Measurements from ENCODE around the gene PARD3.
"Not testable (repeated sequence)": the region's sequence is repeated elsewhere in the genome, so short reads cannot be mapped to it uniquely, and the experiment has no call there.

Gene PARD3

GRCh38 chr10:34644815-34645214 is 170.3 kb downstream of the PARD3 start:
- not testable (repeated sequence) for H4K12ac ChIP-seq (ENCODE audit: low read depth, low read length); H2BK5ac ChIP-seq (ENCODE audit: low read depth, low read length, poor library complexity); DNase-seq; H2BK12ac ChIP-seq (ENCODE audit: low read length); H3K79me2 ChIP-seq (ENCODE audit: control insufficient read depth, insufficient read depth, low read length, poor library complexity); H2BK120ac ChIP-seq (ENCODE audit: insufficient read depth, low read length, poor library complexity); H3K9ac ChIP-seq (ENCODE audit: low read length); H3K23ac ChIP-seq (ENCODE audit: low read length); H3K27me3 ChIP-seq (ENCODE audit: insufficient read depth, low read length); H3K4ac ChIP-seq (ENCODE audit: low read depth, low read length); H2AFZ ChIP-seq (ENCODE audit: insufficient read depth, low read length, poor library complexity); H3K4me3 ChIP-seq (ENCODE audit: low read depth, low read length); H3K4me2 ChIP-seq (ENCODE audit: low read length); H3K14ac ChIP-seq (ENCODE audit: low read length); H2AK5ac ChIP-seq (ENCODE audit: low read length); H4K91ac ChIP-seq (ENCODE audit: low read depth, low read length); H3K18ac ChIP-seq (ENCODE audit: low read length); H3K4me1 ChIP-seq (ENCODE audit: control insufficient read depth in 1 of 2, insufficient read depth in 2 of 2, low read length in 2 of 2); H3K36me3 ChIP-seq (ENCODE audit: control insufficient read depth in 1 of 2, insufficient read depth in 2 of 2, low read length in 2 of 2); H3K79me1 ChIP-seq (ENCODE audit: low read length); H3K27ac ChIP-seq (ENCODE audit: low read depth, low read length); H3K9me3 ChIP-seq (ENCODE audit: insufficient read depth, low read depth, low read length); H4K8ac ChIP-seq (ENCODE audit: low read depth, low read length)
- no CpG with 5 or more reads among the region's 3 CpGs for WGBS (ENCODE audit: extremely low coverage, insufficient coverage, insufficient read length)

DNA sequence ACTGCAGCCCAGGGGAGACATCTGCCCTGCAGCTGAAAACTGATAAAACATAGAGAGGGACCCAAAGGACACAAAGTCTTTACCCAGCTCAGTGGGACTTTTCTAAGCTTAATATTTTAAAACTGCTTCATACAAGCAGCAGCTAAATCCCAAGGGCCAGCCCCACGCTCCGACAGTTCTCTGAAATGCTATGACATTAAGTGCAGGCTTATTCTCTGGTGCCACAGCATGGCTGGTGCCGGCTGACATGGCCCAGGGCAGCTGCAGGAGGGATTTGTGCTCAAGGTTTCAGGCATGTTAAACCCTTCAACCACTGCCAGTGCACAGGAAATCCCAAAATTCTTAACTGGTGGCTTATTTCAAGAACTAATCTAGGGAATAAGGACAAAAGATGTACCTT is 170.9 kb downstream of the PARD3 start:
- H3K14ac ChIP-seq (ENCODE audit: low read length), result no peak overlapping the region
- H3K9ac ChIP-seq (ENCODE audit: low read length), result no peak overlapping the region
- no peaks in the 10 kb centered on the region for H3K4me1 ChIP-seq (ENCODE audit: control insufficient read depth in 1 of 2, insufficient read depth in 2 of 2, low read length in 2 of 2)
- no peak overlapping the region for H2BK5ac ChIP-seq (ENCODE audit: low read depth, low read length, poor library complexity)
- H3K9me3 ChIP-seq (ENCODE audit: insufficient read depth, low read depth, low read length), result no peaks in the 10 kb centered on the region
- no peak overlapping the region for H2BK120ac ChIP-seq (ENCODE audit: insufficient read depth, low read length, poor library complexity)
- no peak overlapping the region for H2AFZ ChIP-seq (ENCODE audit: insufficient read depth, low read length, poor library complexity)
- H3K23ac ChIP-seq (ENCODE audit: low read length), result no peak overlapping the region
- no peak overlapping the region for H3K4ac ChIP-seq (ENCODE audit: low read depth, low read length)
- no peaks in the 10 kb centered on the region for H3K27me3 ChIP-seq (ENCODE audit: insufficient read depth, low read length)
- DNase-seq, result no peak
- no peak overlapping the region for H3K4me3 ChIP-seq (ENCODE audit: low read depth, low read length)
- H2BK12ac ChIP-seq (ENCODE audit: low read length), result no peak overlapping the region
- no peak overlapping the region for H4K12ac ChIP-seq (ENCODE audit: low read depth, low read length)
- no peak overlapping the region for H4K8ac ChIP-seq (ENCODE audit: low read depth, low read length)
- peaks cover 1% of the 10 kb centered on the region for H3K79me2 ChIP-seq (ENCODE audit: control insufficient read depth, insufficient read depth, low read length, poor library complexity)
- H3K36me3 ChIP-seq (ENCODE audit: control insufficient read depth in 1 of 2, insufficient read depth in 2 of 2, low read length in 2 of 2), result no peaks in the 10 kb centered on the region
- H3K27ac ChIP-seq (ENCODE audit: low read depth, low read length), result no peak overlapping the region
- no peak overlapping the region for H4K91ac ChIP-seq (ENCODE audit: low read depth, low read length)
- no peak overlapping the region for H3K18ac ChIP-seq (ENCODE audit: low read length)
- H3K79me1 ChIP-seq (ENCODE audit: low read length), result no peaks in the 10 kb centered on the region
- H3K4me2 ChIP-seq (ENCODE audit: low read length), result no peak overlapping the region
- WGBS (ENCODE audit: extremely low coverage, insufficient coverage, insufficient read length), result no CpG with 5 or more reads among the region's 3 CpGs
- H2AK5ac ChIP-seq (ENCODE audit: low read length), result no peak overlapping the region

GRCh38 chr10:34643620-34644019 is 171.5 kb downstream of the PARD3 start:
- H3K9me3 ChIP-seq (ENCODE audit: insufficient read depth, low read depth, low read length), result no peaks in the 10 kb centered on the region
- WGBS (ENCODE audit: extremely low coverage, insufficient coverage, insufficient read length), result no CpG with 5 or more reads among the region's 5 CpGs
- no peak overlapping the region for H3K4ac ChIP-seq (ENCODE audit: low read depth, low read length)
- H3K79me1 ChIP-seq (ENCODE audit: low read length), result no peaks in the 10 kb centered on the region
- H2BK12ac ChIP-seq (ENCODE audit: low read length), result no peak overlapping the region
- H3K4me3 ChIP-seq (ENCODE audit: low read depth, low read length), result no peak overlapping the region
- no peak overlapping the region for H2AFZ ChIP-seq (ENCODE audit: insufficient read depth, low read length, poor library complexity)
- H3K18ac ChIP-seq (ENCODE audit: low read length), result no peak overlapping the region
- H3K14ac ChIP-seq (ENCODE audit: low read length), result no peak overlapping the region
- H4K12ac ChIP-seq (ENCODE audit: low read depth, low read length), result no peak overlapping the region
- H3K9ac ChIP-seq (ENCODE audit: low read length), result no peak overlapping the region
- no peaks in the 10 kb centered on the region for H3K36me3 ChIP-seq (ENCODE audit: control insufficient read depth in 1 of 2, insufficient read depth in 2 of 2, low read length in 2 of 2)
- H2BK5ac ChIP-seq (ENCODE audit: low read depth, low read length, poor library complexity), result no peak overlapping the region
- no peak overlapping the region for H3K23ac ChIP-seq (ENCODE audit: low read length)
- no peak overlapping the region for H2AK5ac ChIP-seq (ENCODE audit: low read length)
- H3K27ac ChIP-seq (ENCODE audit: low read depth, low read length), result no peak overlapping the region
- H2BK120ac ChIP-seq (ENCODE audit: insufficient read depth, low read length, poor library complexity), result no peak overlapping the region
- H4K91ac ChIP-seq (ENCODE audit: low read depth, low read length), result no peak overlapping the region
- no peak overlapping the region for H4K8ac ChIP-seq (ENCODE audit: low read depth, low read length)
- H3K4me2 ChIP-seq (ENCODE audit: low read length), result no peak overlapping the region
- no peaks in the 10 kb centered on the region for H3K4me1 ChIP-seq (ENCODE audit: control insufficient read depth in 1 of 2, insufficient read depth in 2 of 2, low read length in 2 of 2)
- H3K27me3 ChIP-seq (ENCODE audit: insufficient read depth, low read length), result no peaks in the 10 kb centered on the region
- H3K79me2 ChIP-seq (ENCODE audit: control insufficient read depth, insufficient read depth, low read length, poor library complexity), result peaks cover 1% of the 10 kb centered on the region
- DNase-seq, result no peak

DNA sequence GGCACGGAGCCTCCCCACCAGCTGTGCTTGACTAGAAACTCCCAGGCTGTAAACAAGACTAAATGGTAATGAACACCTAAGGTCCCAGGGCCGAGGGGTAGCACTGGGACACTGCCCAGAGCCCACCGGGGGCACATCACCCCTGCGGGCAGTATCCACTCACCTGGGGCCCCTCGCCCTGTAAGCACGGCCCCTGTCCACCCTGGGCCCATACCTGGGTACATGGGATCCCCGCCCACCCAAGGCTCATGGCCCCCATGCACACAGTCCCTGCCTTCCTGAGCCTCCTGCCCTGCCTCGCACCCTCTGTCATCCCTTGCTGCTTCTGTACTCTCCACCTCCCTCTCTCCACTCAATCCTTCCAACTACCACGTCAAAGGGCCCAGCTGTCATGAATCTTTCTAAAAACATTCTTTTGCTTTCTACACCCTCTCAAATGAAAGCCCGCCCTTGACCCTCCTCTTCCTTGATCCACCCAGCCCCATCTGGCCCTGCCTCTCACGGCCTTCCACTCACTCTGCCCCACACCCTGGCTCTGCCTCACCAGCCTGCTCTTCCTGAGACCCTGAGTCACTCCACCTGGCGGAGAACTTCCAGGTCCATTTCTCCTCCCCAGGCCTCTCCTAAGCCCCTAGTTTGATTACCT is 173.1 kb downstream of the PARD3 start:
- Histone ChIP-seq H3K79me2 (ENCODE audit: control insufficient read depth, insufficient read depth, low read length, poor library complexity) (no peaks in the 10 kb centered on the region), H3K9ac (ENCODE audit: low read length) (no peak overlapping the region), H2BK12ac (ENCODE audit: low read length) (no peak overlapping the region), H2BK120ac (ENCODE audit: insufficient read depth, low read length, poor library complexity) (no peak overlapping the region), H3K27me3 (ENCODE audit: insufficient read depth, low read length) (no peaks in the 10 kb centered on the region), H4K12ac (ENCODE audit: low read depth, low read length) (no peak overlapping the region), H3K4me2 (ENCODE audit: low read length) (no peak overlapping the region), H4K8ac (ENCODE audit: low read depth, low read length) (no peak overlapping the region), H2AFZ (ENCODE audit: insufficient read depth, low read length, poor library complexity) (no peak overlapping the region), H3K36me3 (ENCODE audit: control insufficient read depth in 1 of 2, insufficient read depth in 2 of 2, low read length in 2 of 2) (no peaks in the 10 kb centered on the region), H2BK5ac (ENCODE audit: low read depth, low read length, poor library complexity) (no peak overlapping the region), H4K91ac (ENCODE audit: low read depth, low read length) (no peak overlapping the region), H3K18ac (ENCODE audit: low read length) (no peak overlapping the region), H3K4me3 (ENCODE audit: low read depth, low read length) (no peak overlapping the region), H2AK5ac (ENCODE audit: low read length) (no peak overlapping the region), H3K14ac (ENCODE audit: low read length) (no peak overlapping the region), H3K23ac (ENCODE audit: low read length) (no peak overlapping the region), H3K9me3 (ENCODE audit: insufficient read depth, low read depth, low read length) (no peaks in the 10 kb centered on the region), H3K4me1 (ENCODE audit: control insufficient read depth in 1 of 2, insufficient read depth in 2 of 2, low read length in 2 of 2) (no peaks in the 10 kb centered on the region), H3K4ac (ENCODE audit: low read depth, low read length) (no peak overlapping the region), H3K79me1 (ENCODE audit: low read length) (no peaks in the 10 kb centered on the region), H3K27ac (ENCODE audit: low read depth, low read length) (no peak overlapping the region)
- no CpG with 5 or more reads among the region's 12 CpGs for WGBS (ENCODE audit: extremely low coverage, insufficient coverage, insufficient read length)
- no peak for DNase-seq

Data from trophoblast cell (in vitro differentiated cells and primary cell).